ENCODE measurements around the gene CLTC. TPM values are rescaled to one million over a fixed set of nuclear protein-coding genes. Genes with fewer than 3 reads are reported as not detected.
A peak's percentile ranks its signal among the peaks of the same experiment; 100 is the strongest.

The CLTC gene
- total RNA-seq, 1 donor from 2014 or later, result 236 TPM

- no peak overlapping the region for H3K27ac ChIP-seq (ENCODE audit: low read depth, low read length)
- H3K9me3 ChIP-seq (ENCODE audit: control insufficient read depth in 3 of 3, low read length in 3 of 3), result no peaks in the 10 kb centered on the region
- no peak overlapping the region for H3K4me3 ChIP-seq (ENCODE audit: low read length in 3 of 3)
- H3K9ac ChIP-seq (ENCODE audit: low read depth in 1 of 3, low read length in 3 of 3), result no peak overlapping the region
- H3K36me3 ChIP-seq (ENCODE audit: control insufficient read depth in 3 of 3, insufficient read depth in 3 of 3, low read length in 3 of 3), result peaks cover 0 to 2% (median 0%) of the 10 kb centered on the region in 3 donors
- no peaks in the 10 kb centered on the region for H3K27me3 ChIP-seq (ENCODE audit: control insufficient read depth in 3 of 3, insufficient read depth in 3 of 3, low read length in 3 of 3)
- peaks cover 21 to 31% (median 26%) of the 10 kb centered on the region in 3 donors for H3K4me1 ChIP-seq (ENCODE audit: control insufficient read depth in 3 of 3, insufficient read depth in 3 of 3, low read length in 3 of 3)
Measured at GRCh38 chr17:59631276-59631675, 11.6 kb downstream of the CLTC start.

- Histone ChIP-seq H3K36me3 (ENCODE audit: control insufficient read depth in 3 of 3, insufficient read depth in 3 of 3, low read length in 3 of 3) (peaks cover 0 to 2% (median 0%) of the 10 kb centered on the region in 3 donors), H3K27ac (ENCODE audit: low read depth, low read length) (no peak overlapping the region), H3K4me3 (ENCODE audit: low read length in 3 of 3) (no peak overlapping the region), H3K9me3 (ENCODE audit: control insufficient read depth in 3 of 3, low read length in 3 of 3) (no peaks in the 10 kb centered on the region), H3K9ac (ENCODE audit: low read depth in 1 of 3, low read length in 3 of 3) (no peak overlapping the region), H3K4me1 (ENCODE audit: control insufficient read depth in 3 of 3, insufficient read depth in 3 of 3, low read length in 3 of 3) (peaks cover 21 to 31% (median 26%) of the 10 kb centered on the region in 3 donors), H3K27me3 (ENCODE audit: control insufficient read depth in 3 of 3, insufficient read depth in 3 of 3, low read length in 3 of 3) (no peaks in the 10 kb centered on the region)
Measured at GRCh38 chr17:59632398-59632797, 12.7 kb downstream of the CLTC start.

GRCh38 chr17:59633658-59634359 is 14.1 kb downstream of the CLTC start:
- H3K4me1 ChIP-seq (ENCODE audit: control insufficient read depth in 3 of 3, insufficient read depth in 3 of 3, low read length in 3 of 3), result peaks cover 19 to 21% (median 21%) of the 10 kb centered on the region in 3 donors
- no peak overlapping the region for H3K4me3 ChIP-seq (ENCODE audit: low read length in 3 of 3)
- no peaks in the 10 kb centered on the region for H3K36me3 ChIP-seq (ENCODE audit: control insufficient read depth in 3 of 3, insufficient read depth in 3 of 3, low read length in 3 of 3)
- H3K9ac ChIP-seq (ENCODE audit: low read depth in 1 of 3, low read length in 3 of 3), result no peak overlapping the region
- H3K9me3 ChIP-seq (ENCODE audit: control insufficient read depth in 3 of 3, low read length in 3 of 3), result no peaks in the 10 kb centered on the region
- peak overlapping the region; percentile 36 for H3K27ac ChIP-seq (ENCODE audit: low read depth, low read length)
- no peaks in the 10 kb centered on the region for H3K27me3 ChIP-seq (ENCODE audit: control insufficient read depth in 3 of 3, insufficient read depth in 3 of 3, low read length in 3 of 3)

GRCh38 chr17:59634632-59635541 is 15.2 kb downstream of the CLTC start:
- H3K4me1 ChIP-seq (ENCODE audit: control insufficient read depth in 3 of 3, insufficient read depth in 3 of 3, low read length in 3 of 3), result peaks cover 15 to 21% (median 21%) of the 10 kb centered on the region in 3 donors
- H3K27ac ChIP-seq (ENCODE audit: low read depth, low read length), result peak overlapping the region; percentile 66
- H3K4me3 ChIP-seq (ENCODE audit: low read length in 3 of 3), result no peak overlapping the region
- no peak overlapping the region for H3K9ac ChIP-seq (ENCODE audit: low read depth in 1 of 3, low read length in 3 of 3)
- no peaks in the 10 kb centered on the region for H3K9me3 ChIP-seq (ENCODE audit: control insufficient read depth in 3 of 3, low read length in 3 of 3)
- no peaks in the 10 kb centered on the region for H3K36me3 ChIP-seq (ENCODE audit: control insufficient read depth in 3 of 3, insufficient read depth in 3 of 3, low read length in 3 of 3)
- no peaks in the 10 kb centered on the region for H3K27me3 ChIP-seq (ENCODE audit: control insufficient read depth in 3 of 3, insufficient read depth in 3 of 3, low read length in 3 of 3)

- peaks cover 21 to 25% (median 24%) of the 10 kb centered on the region in 3 donors for H3K4me1 ChIP-seq (ENCODE audit: control insufficient read depth in 3 of 3, insufficient read depth in 3 of 3, low read length in 3 of 3)
- no peak overlapping the region for H3K9ac ChIP-seq (ENCODE audit: low read depth in 1 of 3, low read length in 3 of 3)
- H3K27ac ChIP-seq (ENCODE audit: low read depth, low read length), result no peak overlapping the region
Measured at GRCh38 chr17:59637611-59638310, 18.1 kb downstream of the CLTC start.

GRCh38 chr17:59638553-59638952 is 18.9 kb downstream of the CLTC start:
- no peak overlapping the region for H3K9ac ChIP-seq (ENCODE audit: low read depth in 1 of 3, low read length in 3 of 3)
- no peaks in the 10 kb centered on the region for H3K9me3 ChIP-seq (ENCODE audit: control insufficient read depth in 3 of 3, low read length in 3 of 3)
- no peak overlapping the region for H3K27ac ChIP-seq (ENCODE audit: low read depth, low read length)
- no peak overlapping the region for H3K4me3 ChIP-seq (ENCODE audit: low read length in 3 of 3)
- H3K36me3 ChIP-seq (ENCODE audit: control insufficient read depth in 3 of 3, insufficient read depth in 3 of 3, low read length in 3 of 3), result no peaks in the 10 kb centered on the region
- no peaks in the 10 kb centered on the region for H3K27me3 ChIP-seq (ENCODE audit: control insufficient read depth in 3 of 3, insufficient read depth in 3 of 3, low read length in 3 of 3)
- peaks cover 24 to 30% (median 27%) of the 10 kb centered on the region in 3 donors for H3K4me1 ChIP-seq (ENCODE audit: control insufficient read depth in 3 of 3, insufficient read depth in 3 of 3, low read length in 3 of 3)

More at GRCh38 chr17:59637611-59638310, 18.1 kb downstream of the CLTC start:
- H3K4me3 ChIP-seq (ENCODE audit: low read length in 3 of 3), result no peak overlapping the region
- no peaks in the 10 kb centered on the region for H3K36me3 ChIP-seq (ENCODE audit: control insufficient read depth in 3 of 3, insufficient read depth in 3 of 3, low read length in 3 of 3)
- H3K27me3 ChIP-seq (ENCODE audit: control insufficient read depth in 3 of 3, insufficient read depth in 3 of 3, low read length in 3 of 3), result no peaks in the 10 kb centered on the region
- H3K9me3 ChIP-seq (ENCODE audit: control insufficient read depth in 3 of 3, low read length in 3 of 3), result no peaks in the 10 kb centered on the region

- H3K27ac ChIP-seq (ENCODE audit: low read depth, low read length), result no peak overlapping the region
- H3K27me3 ChIP-seq (ENCODE audit: control insufficient read depth in 3 of 3, insufficient read depth in 3 of 3, low read length in 3 of 3), result no peaks in the 10 kb centered on the region
- H3K36me3 ChIP-seq (ENCODE audit: control insufficient read depth in 3 of 3, insufficient read depth in 3 of 3, low read length in 3 of 3), result peaks cover 0 to 14% (median 3%) of the 10 kb centered on the region in 3 donors
- no peaks in the 10 kb centered on the region for H3K9me3 ChIP-seq (ENCODE audit: control insufficient read depth in 3 of 3, low read length in 3 of 3)
- no peak overlapping the region for H3K4me3 ChIP-seq (ENCODE audit: low read length in 3 of 3)
- H3K9ac ChIP-seq (ENCODE audit: low read depth in 1 of 3, low read length in 3 of 3), result no peak overlapping the region
- H3K4me1 ChIP-seq (ENCODE audit: control insufficient read depth in 3 of 3, insufficient read depth in 3 of 3, low read length in 3 of 3), result peaks cover 21 to 25% (median 21%) of the 10 kb centered on the region in 3 donors
Measured at GRCh38 chr17:59641799-59642484, 22.2 kb downstream of the CLTC start.

GRCh38 chr17:59642565-59642964 is 22.9 kb downstream of the CLTC start:
- no peaks in the 10 kb centered on the region for H3K27me3 ChIP-seq (ENCODE audit: control insufficient read depth in 3 of 3, insufficient read depth in 3 of 3, low read length in 3 of 3)
- peaks cover 21 to 28% (median 21%) of the 10 kb centered on the region in 3 donors for H3K4me1 ChIP-seq (ENCODE audit: control insufficient read depth in 3 of 3, insufficient read depth in 3 of 3, low read length in 3 of 3)
- no peak overlapping the region for H3K4me3 ChIP-seq (ENCODE audit: low read length in 3 of 3)

More at GRCh38 chr17:59642565-59642964, 22.9 kb downstream of the CLTC start:
- Histone ChIP-seq H3K9me3 (ENCODE audit: control insufficient read depth in 3 of 3, low read length in 3 of 3) (no peaks in the 10 kb centered on the region), H3K27ac (ENCODE audit: low read depth, low read length) (peak overlapping the region; percentile 64), H3K36me3 (ENCODE audit: control insufficient read depth in 3 of 3, insufficient read depth in 3 of 3, low read length in 3 of 3) (peaks cover 0 to 14% (median 6%) of the 10 kb centered on the region in 3 donors), H3K9ac (ENCODE audit: low read depth in 1 of 3, low read length in 3 of 3) (peak overlapping the region in 2 of 3 donors; percentile 35 to 48)
